Psoas muscle (tissue), 8 donors: Measurements from ENCODE around the gene DISP2. TPM values are rescaled to one million over a fixed set of nuclear protein-coding genes. Genes with fewer than 3 reads are reported as not detected.

Experiments
- ATAC-seq, 4 donors: fragments of 200-7000 bp; cut with Tn5 transposase; one replicate each; pipeline ENCODE4 v1.9.1; 2020; ENCODE audit warnings: moderate library complexity in 3 of 4, mild to moderate bottlenecking in 2 of 4
- DNase-seq, 2 donors: peaks; one replicate each; pipeline ENCODE4 v3.0.0-alpha.2; 2020
- H3K27ac ChIP-seq: fragments of 200-600 bp; one replicate; pipeline ENCODE4 v1.8.0; 2022
- H3K27me3 ChIP-seq, 3 donors: fragments of 200-600 bp in 1 of 3; one replicate each; pipeline versions ENCODE4 v1.6.1 to v1.8.0; 2013 to 2022; ENCODE audit warnings: low read length in 2 of 3, mild to moderate bottlenecking in 2 of 3, moderate library complexity in 1 of 3; ENCODE audit not compliant: insufficient read depth in 3 of 3
- H3K36me3 ChIP-seq, 2 donors: fragments of 200-600 bp in 1 of 2; one replicate each; pipeline versions ENCODE4 v1.6.1 to v1.8.0; 2013 to 2022; ENCODE audit warnings: low read depth in 1 of 2, mild to moderate bottlenecking in 1 of 2, moderate library complexity in 1 of 2; ENCODE audit not compliant: insufficient read depth in 1 of 2
- H3K4me1 ChIP-seq: fragments of 200-600 bp; one replicate; pipeline ENCODE4 v1.8.0; 2022
- H3K4me3 ChIP-seq: fragments of 200-600 bp; one replicate; pipeline ENCODE4 v1.8.0; 2022; ENCODE audit warnings: mild to moderate bottlenecking
- H3K9me3 ChIP-seq: fragments of 200-600 bp; one replicate; pipeline ENCODE4 v1.8.0; 2022
- CTCF ChIP-seq: fragments of 200-600 bp; IDR thresholded peaks from one replicate; pipeline ENCODE4 v1.8.0; 2022; ENCODE audit warnings: antibody characterized with exemption
- WGBS, 3 donors: extraction: QIAGEN DNeasy Blood & Tissue Kit; methylation state at CpG; one replicate each; pipeline versions ENCODE4 v1.1.6 to v1.1.7; 2013; 5-methylcytosine and 5-hydroxymethylcytosine counted together
- intact Hi-C, 2 donors: fragments of 100-400 bp; cut with DNase I; formaldehyde crosslinking; loops; one replicate each; pipeline versions ENCODE4 v1.11.0 to v1.14.2; 2022
- polyA plus RNA-seq, 3 donors: library from polyadenylated mRNA; stranded (reverse); fragments of 200-250 nt; gene quantifications; one replicate each; pipeline ENCODE4 v1.2.3, GENCODE V29; 2013
- total RNA-seq, 4 donors: library from RNA; stranded (reverse); fragmentation: NEBNext Ultra II Directional in 2 of 4; extraction: Animal tissue kit (Norgen Biotek cat#: 25700) in 2 of 4; gene quantifications; one replicate each; pipeline versions ENCODE4 v1.2.1 to v1.2.4, GENCODE V29; 2021 to 2023
- donor health status: healthy with polysubstance abuse.
- donor health status: DM: no; HTN: no; CAD: no; lungs with moderate emphysema.
- donor health status: Bipolar disorder and iron deficiency.
- donor health status: healthy.
- donor health status: DM: yes; HTN: yes; CAD: no.
- donor health status: DM: no; HTN: no; CAD: no.
- donor health status: DM: no; HTN: no; CAD: no.
- donor health status: DM: yes; HTN: yes; CAD: no.

The DISP2 gene
- total and polyA plus RNA-seq, 7 donors: 0.05 to 2.4 (median 0.62) TPM

GRCh38 chr15:40366457-40367370 lies 8.7 kb downstream of the DISP2 start:
- Histone ChIP-seq H3K36me3 (no peaks in the 10 kb centered on the region), H3K4me1 (peaks cover 18% of the 10 kb centered on the region), H3K4me3 (peak overlapping the region; percentile 55), H3K27me3 (no peaks in the 10 kb centered on the region), H3K27ac (peak overlapping the region; percentile 81), H3K9me3 (no peaks in the 10 kb centered on the region)
- 39 to 53% (median 51%) methylated on average over 13 to 14 of the region's 14 CpGs for WGBS, 3 donors
- peak; percentile 87 to 94 (median 90) for ATAC-seq
- peak; percentile 84 to 95 for DNase-seq
- intact Hi-C loops: loop anchor here in 1 of 2 donors (1.0 to 5.0 kb wide), 2 partner anchors 43 to 56 kb away; partner anchors contain the start of gene INAFM2
- TF ChIP-seq CTCF: no peak

- Histone ChIP-seq H3K4me1 (peaks cover 18% of the 10 kb centered on the region), H3K27me3 (no peaks in the 10 kb centered on the region), H3K27ac (peak overlapping the region; percentile 81), H3K36me3 (no peaks in the 10 kb centered on the region), H3K9me3 (no peaks in the 10 kb centered on the region), H3K4me3 (peak overlapping the region; percentile 55)
- intact Hi-C loops: loop anchor here in 1 of 2 donors (1.0 to 5.0 kb wide), 2 partner anchors 44 to 55 kb away; partner anchors contain the start of gene INAFM2
- peak in 3 of 4 donors; percentile 0 to 11 (median 3) for ATAC-seq
- DNase-seq: no peak
- no peak for TF ChIP-seq CTCF
- 52 to 77% (median 61%) methylated on average over 5 of the region's 5 CpGs for WGBS, 3 donors
These were observed 9.3 kb downstream of the DISP2 start for GRCh38 chr15:40367371-40367685.

- no peaks in the 10 kb centered on the region for H3K36me3 ChIP-seq
- H3K27me3 ChIP-seq: no peaks in the 10 kb centered on the region
- H3K27ac ChIP-seq: peak overlapping the region; percentile 81
- H3K4me1 ChIP-seq: peaks cover 18% of the 10 kb centered on the region
- intact Hi-C loops: loop anchor here in 1 of 2 donors (1.0 to 5.0 kb wide), 2 partner anchors 45 to 54 kb away; partner anchors contain the start of gene INAFM2
- ATAC-seq (peak; percentile 79 to 86 (median 84)), DNase-seq (peak; percentile 85 to 93)
- peak; percentile 85 for TF ChIP-seq CTCF
- WGBS, 3 donors: 10 to 14% (median 11%) methylated on average over 66 to 91 of the region's 91 CpGs
- no peaks in the 10 kb centered on the region for H3K9me3 ChIP-seq
- peak overlapping the region; percentile 55 for H3K4me3 ChIP-seq
These were observed 9.9 kb downstream of the DISP2 start for GRCh38 chr15:40367686-40368611.

- Histone ChIP-seq H3K4me1 (peaks cover 18% of the 10 kb centered on the region), H3K27ac (no peak overlapping the region), H3K36me3 (no peaks in the 10 kb centered on the region), H3K4me3 (no peak overlapping the region), H3K9me3 (no peaks in the 10 kb centered on the region), H3K27me3 (no peaks in the 10 kb centered on the region)
- no peak for TF ChIP-seq CTCF
- ATAC-seq (no peak), DNase-seq (no peak)
- WGBS, 3 donors: 92 to 97% (median 94%) methylated on average over 24 of the region's 24 CpGs
- intact Hi-C loops: loop anchor here in 1 of 2 donors (5.0 kb wide), 1 partner anchor 53 kb away; no protein-coding TSS in a partner anchor
These were observed 10.9 kb downstream of the DISP2 start for GRCh38 chr15:40368719-40369473.
